Measurements from ENCODE around the gene CSRNP3.

CSRNP3 gene

GRCh38 chr2:165593081-165593480 is 123.6 kb downstream of the CSRNP3 start:
- FAIRE-seq: no peak

- no peak for FAIRE-seq
Measured at GRCh38 chr2:165594231-165594934, 124.9 kb downstream of the CSRNP3 start.

- no peak for FAIRE-seq
Measured at GRCh38 chr2:165594935-165595255, 125.4 kb downstream of the CSRNP3 start.

GRCh38 chr2:165596788-165597187 is 127.3 kb downstream of the CSRNP3 start:
- FAIRE-seq: no peak

GRCh38 chr2:165601065-165601830 is 131.8 kb downstream of the CSRNP3 start:
- FAIRE-seq: no peak

- no peak for FAIRE-seq
Measured at GRCh38 chr2:165601928-165602521, 132.5 kb downstream of the CSRNP3 start.

GRCh38 chr2:165609672-165610071 is 140.2 kb downstream of the CSRNP3 start:
- FAIRE-seq: no peak

GRCh38 chr2:165610591-165611029 is 141.1 kb downstream of the CSRNP3 start:
- FAIRE-seq: no peak

GRCh38 chr2:165617741-165618481 is 148.4 kb downstream of the CSRNP3 start:
- FAIRE-seq: no peak

- FAIRE-seq: no peak
Measured at GRCh38 chr2:165618806-165619205, 149.3 kb downstream of the CSRNP3 start.

- FAIRE-seq: peak; percentile 77
Measured at GRCh38 chr2:165621086-165621560, 151.6 kb downstream of the CSRNP3 start.

- FAIRE-seq: no peak
Measured at GRCh38 chr2:165623161-165623560, 153.7 kb downstream of the CSRNP3 start.

GRCh38 chr2:165623783-165624469 is 154.4 kb downstream of the CSRNP3 start:
- FAIRE-seq: no peak

- no peak for FAIRE-seq
Measured at GRCh38 chr2:165624470-165624800, 154.9 kb downstream of the CSRNP3 start.

GRCh38 chr2:165627470-165627869 is 158.0 kb downstream of the CSRNP3 start:
- FAIRE-seq: no peak

GRCh38 chr2:165629776-165630175 is 160.3 kb downstream of the CSRNP3 start:
- FAIRE-seq: no peak

- no peak for FAIRE-seq
Measured at GRCh38 chr2:165630236-165630635, 160.7 kb downstream of the CSRNP3 start.

- FAIRE-seq: no peak
Measured at GRCh38 chr2:165631089-165631488, 161.6 kb downstream of the CSRNP3 start.

- FAIRE-seq: no peak
Measured at GRCh38 chr2:165632594-165632993, 163.1 kb downstream of the CSRNP3 start.

GRCh38 chr2:165633431-165633830 is 163.9 kb downstream of the CSRNP3 start:
- FAIRE-seq: no peak

GRCh38 chr2:165634282-165634681 is 164.8 kb downstream of the CSRNP3 start:
- FAIRE-seq: peak; percentile 46

- FAIRE-seq: no peak
Measured at GRCh38 chr2:165634855-165635254, 165.4 kb downstream of the CSRNP3 start.

GRCh38 chr2:165635532-165635931 is 166.0 kb downstream of the CSRNP3 start:
- FAIRE-seq: no peak

Measured in endometrium (tissue), 2 donors.